ENCODE measurements around the gene IGF2R. TPM values are rescaled to one million over a fixed set of nuclear protein-coding genes. Genes with fewer than 3 reads are reported as not detected.

IGF2R gene
- total and polyA plus RNA-seq, 2 of the 13 experiments (the other 11 are each of a cell fraction or from before 2014, with no cell fraction given): 38.3 to 70.0 TPM

GRCh38 chr6:160042788-160043301 is 74.0 kb downstream of the IGF2R start (continued):
- TF ChIP-seq ZMAT3 (CRISPR knock-in tag; conservative IDR thresholded peaks at IDR 0.05) (no peak), THRA (CRISPR knock-in tag; IDR thresholded peaks at IDR 0.05; ENCODE audit: borderline replicate concordance) (peak; percentile 47; the same call in 1 of the 2 replicates), RERE (CRISPR knock-in tag; IDR thresholded peaks at IDR 0.05; ENCODE audit: low read depth) (0 out of 2 replicates have a peak, but pooled peaks have one; percentile 54), PHB2 (IDR thresholded peaks at IDR 0.05; ENCODE audit: partially characterized antibody) (no peak), HDAC6 (IDR thresholded peaks at IDR 0.05; ENCODE audit: low read depth, low read length) (no peak), ZNF644 (CRISPR knock-in tag; IDR thresholded peaks at IDR 0.05; ENCODE audit: low read depth) (peak; percentile 52; the same call in 1 of the 2 replicates), PAXIP1 (CRISPR knock-in tag; conservative IDR thresholded peaks at IDR 0.05) (peak; percentile 87), ZNF256 (CRISPR knock-in tag; conservative IDR thresholded peaks at IDR 0.05) (no peak), ARNT2 (CRISPR knock-in tag; IDR thresholded peaks at IDR 0.05; ENCODE audit: low read depth) (no peak), ZNF282 (IDR thresholded peaks at IDR 0.05; ENCODE audit: partially characterized antibody) (no peak), SIN3A (IDR thresholded peaks at IDR 0.05; ENCODE audit: borderline replicate concordance, low read depth, low read length) (no peak), HNRNPH1 (optimal IDR thresholded peaks at IDR 0.05; ENCODE audit: low read depth, low read length) (no peak), ZNF264 (CRISPR knock-in tag; IDR thresholded peaks at IDR 0.05) (0 out of 2 replicates have a peak, but pooled peaks have one; percentile 45), ARID4A (CRISPR knock-in tag; IDR thresholded peaks at IDR 0.05; ENCODE audit: borderline replicate concordance) (peak; percentile 31; the same call in 1 of the 2 replicates), ZNF350 (CRISPR knock-in tag; IDR thresholded peaks at IDR 0.05; ENCODE audit: borderline replicate concordance, low read depth) (0 out of 2 replicates have a peak, but pooled peaks have one; percentile 6)

Data from HepG2 (cell line).